K562 (cell line): ENCODE measurements around the gene GIGYF1. TPM values are rescaled to one million over a fixed set of nuclear protein-coding genes. Genes with fewer than 3 reads are reported as not detected.

Experiments
- ATAC-seq: fragments of 200-7000 bp; cut with Tn5 transposase; 3 replicates; pipeline ENCODE4 v1.9.1; 2020; ENCODE audit warnings: moderate library complexity
- BruUV-seq: library from RNA; stranded (reverse); fragments of 400-500 nt; replicated peaks from 2 replicates; lab custom pipeline; 2021; lab: Mats Ljungman, UMichigan
- CTCF ChIA-PET: fragments of 300-600 bp; formaldehyde crosslinking; extraction: SDS; loops from one replicate; lab custom pipeline; 2021; ENCODE audit warnings: low intra/inter-chr PET ratio; lab: Yijun Ruan, JAX
- POLR2A ChIA-PET: fragments of 300-600, 350-650 bp; sonication (Branson Sonifier 250); formaldehyde crosslinking; extraction: SDS; loops from one replicate; lab custom pipeline; 2021; ENCODE audit warnings: antibody characterized with exemption, inconsistent platforms; lab: Yijun Ruan, JAX
- DNase-seq, 4 experiments: peaks; one replicate each; pipeline versions ENCODE4 v3.0.0 to v3.0.0-alpha.2; 2011 to 2018; ENCODE audit warnings: low spot score in 3 of 4, mixed read lengths in 3 of 4; ENCODE audit errors: extremely low read depth in 1 of 4
- FAIRE-seq: peaks from 2 replicates; lab custom pipeline; 2011; peaks lifted over from hg19 to GRCh38; lab: Jason Lieb, UNC
- H2AFZ ChIP-seq: 2 replicates; pipeline ENCODE4 v1.6.0; 2011; ENCODE audit warnings: low read depth, low read length, control low read depth, inconsistent platforms
- H3K27ac ChIP-seq: fragments of 200-600 bp; 3 replicates; pipeline ENCODE4 v1.8.0; 2011; ENCODE audit warnings: low read depth, mild to moderate bottlenecking, control low read depth, inconsistent platforms, low read length, moderate library complexity, mixed read lengths; ENCODE audit errors: extremely low read depth
- H3K27me3 ChIP-seq, 2 experiments: fragments of 300-600 bp in 1 of 2; 2 replicates in 1 of 2; 3 replicates in 1 of 2; pipeline versions ENCODE4 v1.6.0 to v1.8.0; 2011; ENCODE audit warnings: inconsistent platforms in 2 of 2, low read length in 2 of 2, mild to moderate bottlenecking in 1 of 2, mixed read lengths in 1 of 2, moderate library complexity in 1 of 2; ENCODE audit not compliant: control insufficient read depth in 2 of 2, insufficient read depth in 2 of 2
- H3K36me3 ChIP-seq: fragments of 300-600 bp; 3 replicates; pipeline ENCODE4 v1.8.0; 2011; ENCODE audit warnings: mild to moderate bottlenecking, low read length, inconsistent platforms; ENCODE audit not compliant: control insufficient read depth, insufficient read depth
- H3K4me1 ChIP-seq, 2 experiments: fragments of 200-600 bp in 1 of 2; replicated peaks in 1 of 2; 2 replicates in 1 of 2; 3 replicates in 1 of 2; pipeline versions ENCODE4 v1.5.1 to v1.8.0; 2011; ENCODE audit warnings: inconsistent platforms in 2 of 2, low read length in 2 of 2, mild to moderate bottlenecking in 1 of 2, mixed read lengths in 1 of 2, moderate library complexity in 1 of 2; ENCODE audit not compliant: control insufficient read depth in 2 of 2, insufficient read depth in 2 of 2
- H3K4me2 ChIP-seq: 2 replicates; pipeline ENCODE4 v1.6.1; 2011; ENCODE audit warnings: low read length, control low read depth, inconsistent platforms, mixed read lengths; ENCODE audit not compliant: insufficient read depth
- H3K4me3 ChIP-seq: fragments of 200-600 bp; sonication (generic), shearing (Covaris generic); 2 replicates; pipeline ENCODE4 v1.5.1; 2016; ENCODE audit warnings: control low read depth, inconsistent platforms
- H3K79me2 ChIP-seq: fragments of 200-600 bp; 3 replicates; pipeline ENCODE4 v1.8.0; 2011; ENCODE audit warnings: low read length, inconsistent platforms; ENCODE audit not compliant: control insufficient read depth, insufficient read depth
- H3K9ac ChIP-seq, 2 experiments: 2 replicates each; pipeline versions ENCODE4 v1.6.0 to v1.6.1; 2011; ENCODE audit warnings: low read depth in 2 of 2, low read length in 2 of 2, control low read depth in 1 of 2, inconsistent platforms in 1 of 2, mild to moderate bottlenecking in 1 of 2, mixed read lengths in 1 of 2; ENCODE audit not compliant: insufficient read depth in 1 of 2
- H3K9me1 ChIP-seq: one replicate; pipeline ENCODE4 v1.6.0; 2011; ENCODE audit warnings: inconsistent platforms, mild to moderate bottlenecking, low read length, moderate library complexity; ENCODE audit not compliant: control insufficient read depth, insufficient read depth
- H3K9me3 ChIP-seq: replicated peaks from 2 replicates; pipeline ENCODE4 v1.5.1; 2011; ENCODE audit warnings: low read depth, low read length, inconsistent platforms; ENCODE audit not compliant: control insufficient read depth, insufficient read depth
- H4K20me1 ChIP-seq: replicated peaks from 2 replicates; pipeline ENCODE4 v1.6.1; 2011; ENCODE audit warnings: low read length, inconsistent platforms, mixed read lengths; ENCODE audit not compliant: control insufficient read depth, insufficient read depth
- BRD4 ChIP-seq: fragments of 200-600 bp; sonication (generic); IDR thresholded peaks from 2 replicates; pipeline ENCODE4 v1.6.1; 2017; ENCODE audit warnings: inconsistent platforms
- EZH2 ChIP-seq: IDR thresholded peaks from 2 replicates; pipeline ENCODE4 v1.6.1; 2012; ENCODE audit warnings: low read depth, mild to moderate bottlenecking, inconsistent platforms, low read length, borderline replicate concordance
- SAFB ChIP-seq: fragments of 200-400 bp; formaldehyde crosslinking; IDR thresholded peaks from 2 replicates; pipeline ENCODE4 v1.6.1; 2017; ENCODE audit warnings: low read depth, low read length, borderline replicate concordance
- TEAD4 ChIP-seq, 2 experiments: sonication (generic) in 1 of 2; formaldehyde crosslinking in 1 of 2; IDR thresholded peaks; 2 replicates each; pipeline versions ENCODE4 v1.6.1 to v1.8.0; 2012 to 2022; ENCODE audit warnings: borderline replicate concordance in 1 of 2, inconsistent platforms in 1 of 2, low read length in 1 of 2, mild to moderate bottlenecking in 1 of 2, missing genetic modification reagents in 1 of 2
- ZNF239 ChIP-seq: fragments of 250-450 bp; sonication (Bioruptor Pico); IDR thresholded peaks from 2 replicates; pipeline ENCODE4 v1.4.0; 2020; ENCODE audit warnings: mild to moderate bottlenecking
- WGBS: fragments of 100-300 bp; shearing (Covaris generic); methylation state at CpG from one replicate; pipeline ENCODE4 v1.1.6; 2016; ENCODE audit warnings: low coverage, mixed read lengths; ENCODE audit not compliant: insufficient coverage; ENCODE audit errors: missing lambda C conversion rate; 5-methylcytosine and 5-hydroxymethylcytosine counted together
- in situ Hi-C: fragments of 300-500 bp; cut with MboI; formaldehyde crosslinking; loops from 4 replicates; pipeline ENCODE4 v1.15.0; 2018; ENCODE audit warnings: inconsistent platforms, mixed read lengths
- intact Hi-C: fragments of 100-400 bp; cut with micrococcal nuclease; formaldehyde crosslinking; loops from 2 replicates; pipeline ENCODE4 v1.14.2; 2022
- polyA plus RNA-seq, 8 experiments: library from polyadenylated mRNA; depleted of rRNA in 4 of 8; stranded (reverse) in 5 of 8; unstranded in 3 of 8; fragments of >200 nt; fragmentation: Nextera tagmentation in 2 of 8; fragmentation: Illumina TruSeq in 1 of 8; extraction: Ambion mirVana in 2 of 8; extraction: Trizol in 1 of 8; gene quantifications; 2 replicates each; pipeline versions ENCODE4 v1.2.1 to v1.2.3, GENCODE V29; 2011 to 2014; ENCODE audit warnings: inconsistent platforms in 1 of 8, missing spikeins in 1 of 8
- total RNA-seq, 7 experiments: library from RNA; depleted of rRNA in 6 of 7; stranded (reverse); fragments of >200 nt in 6 of 7; fragmentation: Illumina TruSeq in 2 of 7; extraction: Trizol in 2 of 7; gene quantifications; 2 replicates each; pipeline versions ENCODE4 v1.2.1 to v1.2.3, GENCODE V29; 2011 to 2021; ENCODE audit warnings: low replicate concordance in 1 of 7
- TF ChIP-seq, protein P1 (sequence below), 2 experiments: fragments of 450-650 bp; IDR thresholded peaks; 2 replicates each; pipeline ENCODE4 v1.6.1; 2018; ENCODE audit warnings: mild to moderate bottlenecking in 2 of 2, low read depth in 1 of 2; ENCODE audit not compliant: partially characterized antibody in 2 of 2
- TF ChIP-seq, protein P2 (sequence below): sonication (generic); formaldehyde crosslinking; IDR thresholded peaks from 2 replicates; pipeline ENCODE4 v1.8.1; 2023; ENCODE audit warnings: missing genetic modification reagents, mild to moderate bottlenecking, borderline replicate concordance
- TF ChIP-seq, protein P3 (sequence below): fragments of 250-450 bp; sonication (Bioruptor Pico); IDR thresholded peaks from 2 replicates; pipeline ENCODE4 v1.4.0; 2020

The GIGYF1 gene
- total and polyA plus RNA-seq, 9 of the 15 experiments (the other 6 are each of a cell fraction or from before 2014, with no cell fraction given), result 0.56 to 76.2 (median 16.8) TPM

DNA sequence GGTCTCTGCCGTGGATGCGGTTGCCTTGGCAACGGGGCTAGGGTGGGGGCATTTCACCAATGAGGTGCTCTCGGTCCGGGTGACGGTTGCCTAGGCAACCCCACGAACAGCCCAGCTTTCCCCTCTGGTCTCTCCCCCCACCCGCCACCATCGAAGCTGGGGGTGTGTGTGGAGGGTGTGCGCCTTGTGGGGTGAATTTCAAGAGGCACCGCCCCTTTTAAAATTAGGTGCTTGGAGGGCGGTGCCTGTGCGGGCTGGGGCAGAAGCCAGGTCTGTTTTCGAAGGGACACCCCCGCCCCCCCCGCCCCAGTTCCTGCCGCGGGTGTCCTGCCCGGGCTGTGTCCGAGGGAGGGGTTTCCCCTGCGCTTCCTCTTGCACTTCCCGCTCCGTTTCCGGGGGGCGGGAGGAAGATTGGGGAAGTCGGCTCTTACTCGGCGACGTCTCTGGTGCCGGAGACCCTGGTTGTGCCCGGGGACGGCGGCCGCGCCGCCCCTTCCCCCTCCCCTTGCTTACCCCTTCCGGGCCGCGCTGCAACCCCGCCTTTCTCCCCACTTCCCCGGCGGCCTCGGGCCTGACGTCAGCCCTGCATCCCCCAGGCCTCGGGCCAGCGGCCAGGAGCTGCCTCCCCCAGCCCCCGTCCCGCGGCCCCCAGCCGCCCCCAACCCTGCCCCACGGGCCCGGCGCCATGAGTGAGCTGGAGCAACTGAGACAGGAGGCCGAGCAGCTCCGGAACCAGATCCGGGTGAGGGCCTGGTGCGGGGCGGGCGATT is 18.3 kb downstream of the GIGYF1 start:
- ChIA-PET POLR2A (interaction anchor here (0.5 to 1.9 kb wide), 4 partner anchors 17 to 1256 kb away, joined by 3 to 6 read pairs (median 4); partner anchors contain the start of gene GIGYF1), CTCF (interaction anchor here (0.6 kb wide), 1 partner anchor 130 kb away, joined by 3 read pairs; no protein-coding TSS in a partner anchor)
- Histone ChIP-seq H3K27me3 (no peaks in the 10 kb centered on the region), H3K79me2 (peaks cover 46% of the 10 kb centered on the region), H4K20me1 (peaks cover 22% of the 10 kb centered on the region; the same call in 1 of the 2 replicates), H3K9me1 (no peaks in the 10 kb centered on the region), H3K27ac (peak overlapping the region; percentile 45; the same call in 1 of the 3 replicates), H3K9me3 (no peaks in the 10 kb centered on the region), H3K4me2 (peak overlapping the region; percentile 71), H2AFZ (no peak overlapping the region; the same call in 1 of the 2 replicates), H3K36me3 (peaks cover 45% of the 10 kb centered on the region; the same call in 2 of the 3 replicates), H3K4me3 (peak overlapping the region; percentile 99), H3K4me1 (peaks cover 4 to 76% of the 10 kb centered on the region in 2 experiments), H3K9ac (peak overlapping the region in 1 of 2 experiments; percentile 94; a peak in 2 of 4 replicates)
- ATAC-seq (peak; percentile 31), FAIRE-seq (peak; percentile 73), DNase-seq (peak; percentile 74 to 91 (median 84))
- in situ Hi-C loops, result no loop called here
- no TSS peak for BruUV-seq
- WGBS, result 16% methylated on average over 27 of the region's 59 CpGs
- intact Hi-C loops, result no loop called here
- no peak for TF ChIP-seq TEAD4 (IDR thresholded peaks at IDR 0.05; ENCODE audit: low read length)
- no peak for TF ChIP-seq TEAD4 (CRISPR knock-in tag; IDR thresholded peaks at IDR 0.05; ENCODE audit: borderline replicate concordance)
- TF ChIP-seq EZH2, result no peak
- TF ChIP-seq SAFB, result no peak
- TF ChIP-seq, protein P1, sequence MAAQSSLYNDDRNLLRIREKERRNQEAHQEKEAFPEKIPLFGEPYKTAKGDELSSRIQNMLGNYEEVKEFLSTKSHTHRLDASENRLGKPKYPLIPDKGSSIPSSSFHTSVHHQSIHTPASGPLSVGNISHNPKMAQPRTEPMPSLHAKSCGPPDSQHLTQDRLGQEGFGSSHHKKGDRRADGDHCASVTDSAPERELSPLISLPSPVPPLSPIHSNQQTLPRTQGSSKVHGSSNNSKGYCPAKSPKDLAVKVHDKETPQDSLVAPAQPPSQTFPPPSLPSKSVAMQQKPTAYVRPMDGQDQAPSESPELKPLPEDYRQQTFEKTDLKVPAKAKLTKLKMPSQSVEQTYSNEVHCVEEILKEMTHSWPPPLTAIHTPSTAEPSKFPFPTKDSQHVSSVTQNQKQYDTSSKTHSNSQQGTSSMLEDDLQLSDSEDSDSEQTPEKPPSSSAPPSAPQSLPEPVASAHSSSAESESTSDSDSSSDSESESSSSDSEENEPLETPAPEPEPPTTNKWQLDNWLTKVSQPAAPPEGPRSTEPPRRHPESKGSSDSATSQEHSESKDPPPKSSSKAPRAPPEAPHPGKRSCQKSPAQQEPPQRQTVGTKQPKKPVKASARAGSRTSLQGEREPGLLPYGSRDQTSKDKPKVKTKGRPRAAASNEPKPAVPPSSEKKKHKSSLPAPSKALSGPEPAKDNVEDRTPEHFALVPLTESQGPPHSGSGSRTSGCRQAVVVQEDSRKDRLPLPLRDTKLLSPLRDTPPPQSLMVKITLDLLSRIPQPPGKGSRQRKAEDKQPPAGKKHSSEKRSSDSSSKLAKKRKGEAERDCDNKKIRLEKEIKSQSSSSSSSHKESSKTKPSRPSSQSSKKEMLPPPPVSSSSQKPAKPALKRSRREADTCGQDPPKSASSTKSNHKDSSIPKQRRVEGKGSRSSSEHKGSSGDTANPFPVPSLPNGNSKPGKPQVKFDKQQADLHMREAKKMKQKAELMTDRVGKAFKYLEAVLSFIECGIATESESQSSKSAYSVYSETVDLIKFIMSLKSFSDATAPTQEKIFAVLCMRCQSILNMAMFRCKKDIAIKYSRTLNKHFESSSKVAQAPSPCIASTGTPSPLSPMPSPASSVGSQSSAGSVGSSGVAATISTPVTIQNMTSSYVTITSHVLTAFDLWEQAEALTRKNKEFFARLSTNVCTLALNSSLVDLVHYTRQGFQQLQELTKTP (IDR thresholded peaks at IDR 0.05; ENCODE audit: low read depth in 1 of 2, partially characterized antibody in 2 of 2), result no peak
- TF ChIP-seq, protein P2, sequence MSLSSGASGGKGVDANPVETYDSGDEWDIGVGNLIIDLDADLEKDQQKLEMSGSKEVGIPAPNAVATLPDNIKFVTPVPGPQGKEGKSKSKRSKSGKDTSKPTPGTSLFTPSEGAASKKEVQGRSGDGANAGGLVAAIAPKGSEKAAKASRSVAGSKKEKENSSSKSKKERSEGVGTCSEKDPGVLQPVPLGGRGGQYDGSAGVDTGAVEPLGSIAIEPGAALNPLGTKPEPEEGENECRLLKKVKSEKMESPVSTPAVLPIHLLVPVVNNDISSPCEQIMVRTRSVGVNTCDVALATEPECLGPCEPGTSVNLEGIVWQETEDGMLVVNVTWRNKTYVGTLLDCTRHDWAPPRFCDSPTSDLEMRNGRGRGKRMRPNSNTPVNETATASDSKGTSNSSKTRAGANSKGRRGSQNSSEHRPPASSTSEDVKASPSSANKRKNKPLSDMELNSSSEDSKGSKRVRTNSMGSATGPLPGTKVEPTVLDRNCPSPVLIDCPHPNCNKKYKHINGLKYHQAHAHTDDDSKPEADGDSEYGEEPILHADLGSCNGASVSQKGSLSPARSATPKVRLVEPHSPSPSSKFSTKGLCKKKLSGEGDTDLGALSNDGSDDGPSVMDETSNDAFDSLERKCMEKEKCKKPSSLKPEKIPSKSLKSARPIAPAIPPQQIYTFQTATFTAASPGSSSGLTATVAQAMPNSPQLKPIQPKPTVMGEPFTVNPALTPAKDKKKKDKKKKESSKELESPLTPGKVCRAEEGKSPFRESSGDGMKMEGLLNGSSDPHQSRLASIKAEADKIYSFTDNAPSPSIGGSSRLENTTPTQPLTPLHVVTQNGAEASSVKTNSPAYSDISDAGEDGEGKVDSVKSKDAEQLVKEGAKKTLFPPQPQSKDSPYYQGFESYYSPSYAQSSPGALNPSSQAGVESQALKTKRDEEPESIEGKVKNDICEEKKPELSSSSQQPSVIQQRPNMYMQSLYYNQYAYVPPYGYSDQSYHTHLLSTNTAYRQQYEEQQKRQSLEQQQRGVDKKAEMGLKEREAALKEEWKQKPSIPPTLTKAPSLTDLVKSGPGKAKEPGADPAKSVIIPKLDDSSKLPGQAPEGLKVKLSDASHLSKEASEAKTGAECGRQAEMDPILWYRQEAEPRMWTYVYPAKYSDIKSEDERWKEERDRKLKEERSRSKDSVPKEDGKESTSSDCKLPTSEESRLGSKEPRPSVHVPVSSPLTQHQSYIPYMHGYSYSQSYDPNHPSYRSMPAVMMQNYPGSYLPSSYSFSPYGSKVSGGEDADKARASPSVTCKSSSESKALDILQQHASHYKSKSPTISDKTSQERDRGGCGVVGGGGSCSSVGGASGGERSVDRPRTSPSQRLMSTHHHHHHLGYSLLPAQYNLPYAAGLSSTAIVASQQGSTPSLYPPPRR (CRISPR knock-in tag), result no peak
- TF ChIP-seq BRD4, result no peak
- TF ChIP-seq, protein P3, sequence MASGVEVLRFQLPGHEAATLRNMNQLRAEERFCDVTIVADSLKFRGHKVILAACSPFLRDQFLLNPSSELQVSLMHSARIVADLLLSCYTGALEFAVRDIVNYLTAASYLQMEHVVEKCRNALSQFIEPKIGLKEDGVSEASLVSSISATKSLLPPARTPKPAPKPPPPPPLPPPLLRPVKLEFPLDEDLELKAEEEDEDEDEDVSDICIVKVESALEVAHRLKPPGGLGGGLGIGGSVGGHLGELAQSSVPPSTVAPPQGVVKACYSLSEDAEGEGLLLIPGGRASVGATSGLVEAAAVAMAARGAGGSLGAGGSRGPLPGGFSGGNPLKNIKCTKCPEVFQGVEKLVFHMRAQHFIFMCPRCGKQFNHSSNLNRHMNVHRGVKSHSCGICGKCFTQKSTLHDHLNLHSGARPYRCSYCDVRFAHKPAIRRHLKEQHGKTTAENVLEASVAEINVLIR, result no peak
- TF ChIP-seq ZNF239 (CRISPR knock-in tag), result no peak
